Parathyroid adenoma (tissue), 2 donors: ENCODE measurements around the gene ADAM12.

ENCODE experiments used
- H2AFZ ChIP-seq: fragments of 300-600 bp; sonication (generic); one replicate; pipeline ENCODE4 v1.7.0; 2017; ENCODE audit warnings: antibody characterized with exemption, mild to moderate bottlenecking
- H3K27ac ChIP-seq: fragments of 300-600 bp; sonication (generic); one replicate; pipeline ENCODE4 v1.7.0; 2017
- H3K27me3 ChIP-seq: fragments of 300-600 bp; sonication (generic); one replicate; pipeline ENCODE4 v1.7.0; 2017; ENCODE audit warnings: low read length; ENCODE audit not compliant: control insufficient read depth, insufficient read depth
- H3K36me3 ChIP-seq: fragments of 300-600 bp; sonication (generic); one replicate; pipeline ENCODE4 v1.7.0; 2017; ENCODE audit warnings: low read length; ENCODE audit not compliant: control insufficient read depth, insufficient read depth
- H3K4me1 ChIP-seq: fragments of 300-600 bp; sonication (generic); one replicate; pipeline ENCODE4 v1.7.0; 2017; ENCODE audit warnings: control low read depth
- H3K4me2 ChIP-seq: fragments of 300-600 bp; sonication (generic); one replicate; pipeline ENCODE4 v1.7.0; 2017; ENCODE audit warnings: low read length
- H3K4me3 ChIP-seq: fragments of 300-600 bp; sonication (generic); one replicate; pipeline ENCODE4 v1.7.0; 2017; ENCODE audit warnings: low read depth, low read length
- H3K79me2 ChIP-seq: fragments of 300-600 bp; sonication (generic); one replicate; pipeline ENCODE4 v1.7.0; 2017; ENCODE audit warnings: control low read depth
- H3K9ac ChIP-seq: fragments of 300-600 bp; sonication (generic); one replicate; pipeline ENCODE4 v1.7.0; 2017; ENCODE audit warnings: mild to moderate bottlenecking
- H3K9me3 ChIP-seq: fragments of 300-600 bp; sonication (generic); one replicate; pipeline ENCODE4 v1.7.0; 2017; ENCODE audit warnings: low read length; ENCODE audit not compliant: control insufficient read depth
- TF ChIP-seq, protein P1 (sequence below): fragments of 300-600 bp; sonication (generic); IDR thresholded peaks from one replicate; pipeline ENCODE4 v1.7.0; 2017; ENCODE audit warnings: antibody characterized with exemption, mild to moderate bottlenecking
- donor health status: primary hyperparathyroidism.

The ADAM12 gene

DNA sequence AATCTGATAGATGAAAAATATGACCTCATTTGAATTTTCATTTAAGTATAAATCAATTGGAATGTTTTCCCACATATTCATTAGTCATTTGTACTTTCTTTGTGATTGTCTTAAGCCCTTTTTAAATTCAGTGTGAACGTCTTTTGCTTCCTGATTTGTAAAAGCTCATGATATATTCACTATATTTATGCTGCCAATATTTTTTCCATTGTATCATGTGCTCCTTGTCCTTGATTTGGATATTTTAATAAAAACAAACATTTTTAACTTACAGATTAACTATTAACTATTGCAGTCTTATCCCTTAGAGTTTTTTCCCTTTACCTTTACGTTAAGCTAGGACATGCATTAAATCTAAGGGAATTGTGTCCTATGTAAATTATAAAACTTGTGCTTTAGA, 157.7 kb downstream of the ADAM12 start:
- H3K4me3 ChIP-seq, result no peak overlapping the region
- TF ChIP-seq, protein P1, sequence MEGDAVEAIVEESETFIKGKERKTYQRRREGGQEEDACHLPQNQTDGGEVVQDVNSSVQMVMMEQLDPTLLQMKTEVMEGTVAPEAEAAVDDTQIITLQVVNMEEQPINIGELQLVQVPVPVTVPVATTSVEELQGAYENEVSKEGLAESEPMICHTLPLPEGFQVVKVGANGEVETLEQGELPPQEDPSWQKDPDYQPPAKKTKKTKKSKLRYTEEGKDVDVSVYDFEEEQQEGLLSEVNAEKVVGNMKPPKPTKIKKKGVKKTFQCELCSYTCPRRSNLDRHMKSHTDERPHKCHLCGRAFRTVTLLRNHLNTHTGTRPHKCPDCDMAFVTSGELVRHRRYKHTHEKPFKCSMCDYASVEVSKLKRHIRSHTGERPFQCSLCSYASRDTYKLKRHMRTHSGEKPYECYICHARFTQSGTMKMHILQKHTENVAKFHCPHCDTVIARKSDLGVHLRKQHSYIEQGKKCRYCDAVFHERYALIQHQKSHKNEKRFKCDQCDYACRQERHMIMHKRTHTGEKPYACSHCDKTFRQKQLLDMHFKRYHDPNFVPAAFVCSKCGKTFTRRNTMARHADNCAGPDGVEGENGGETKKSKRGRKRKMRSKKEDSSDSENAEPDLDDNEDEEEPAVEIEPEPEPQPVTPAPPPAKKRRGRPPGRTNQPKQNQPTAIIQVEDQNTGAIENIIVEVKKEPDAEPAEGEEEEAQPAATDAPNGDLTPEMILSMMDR, result no peak
- H3K9ac ChIP-seq, result no peak overlapping the region
- H2AFZ ChIP-seq, result no peak overlapping the region
- H3K27me3 ChIP-seq, result no peaks in the 10 kb centered on the region
- H3K79me2 ChIP-seq, result no peaks in the 10 kb centered on the region
- no peaks in the 10 kb centered on the region for H3K9me3 ChIP-seq
- no peaks in the 10 kb centered on the region for H3K36me3 ChIP-seq
- H3K27ac ChIP-seq, result no peak overlapping the region
- H3K4me1 ChIP-seq, result no peaks in the 10 kb centered on the region
- H3K4me2 ChIP-seq, result no peak overlapping the region

DNA sequence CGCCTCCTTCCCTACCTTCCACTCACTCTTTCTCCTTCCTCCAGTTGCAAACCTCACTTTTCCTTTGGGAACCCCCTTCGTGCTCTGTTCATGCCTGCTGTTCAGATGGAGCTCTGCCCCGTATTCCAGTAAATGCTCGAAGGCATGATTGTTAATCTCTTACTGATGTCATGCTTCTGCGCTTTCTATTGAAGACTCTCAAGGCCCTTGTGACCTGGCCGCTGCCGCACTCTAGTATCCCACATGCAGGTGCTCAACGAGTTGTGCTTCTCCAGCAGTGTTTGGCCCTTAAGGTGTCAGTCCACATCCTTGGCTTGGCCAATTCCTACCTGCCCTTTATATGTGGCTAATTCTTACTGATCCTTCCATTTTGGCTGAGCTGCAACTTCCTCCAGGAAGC, 158.6 kb downstream of the ADAM12 start:
- Histone ChIP-seq H3K9me3 (no peaks in the 10 kb centered on the region), H3K4me2 (no peak overlapping the region), H3K27me3 (no peaks in the 10 kb centered on the region), H3K79me2 (no peaks in the 10 kb centered on the region), H3K4me3 (no peak overlapping the region), H2AFZ (no peak overlapping the region), H3K4me1 (no peaks in the 10 kb centered on the region), H3K36me3 (no peaks in the 10 kb centered on the region), H3K9ac (no peak overlapping the region), H3K27ac (no peak overlapping the region)
- TF ChIP-seq, protein P1, result no peak

DNA sequence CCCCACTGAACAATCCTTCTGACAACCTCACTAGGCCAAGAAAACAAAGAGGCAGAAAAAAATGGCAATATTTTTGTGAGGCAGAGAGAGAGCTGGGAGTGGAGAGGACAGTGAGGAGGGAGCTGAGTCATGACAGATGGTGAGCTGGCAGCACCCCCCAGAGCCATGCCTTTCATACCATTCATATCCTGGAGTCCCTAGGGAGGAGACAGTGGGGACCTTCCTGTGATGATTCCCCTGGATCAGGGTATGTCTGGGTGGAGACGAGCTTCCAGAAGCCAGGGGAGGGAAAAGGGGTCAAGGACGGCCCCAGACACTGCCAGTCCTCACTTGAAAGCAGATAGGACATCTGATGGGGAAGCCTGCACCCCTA, 160.5 kb downstream of the ADAM12 start:
- H2AFZ ChIP-seq, result no peak overlapping the region
- H3K4me1 ChIP-seq, result no peaks in the 10 kb centered on the region
- H3K27me3 ChIP-seq, result no peaks in the 10 kb centered on the region
- H3K9ac ChIP-seq, result no peak overlapping the region
- no peak overlapping the region for H3K4me2 ChIP-seq
- TF ChIP-seq, protein P1, result no peak
- no peak overlapping the region for H3K27ac ChIP-seq
- no peaks in the 10 kb centered on the region for H3K36me3 ChIP-seq
- no peak overlapping the region for H3K4me3 ChIP-seq
- H3K79me2 ChIP-seq, result no peaks in the 10 kb centered on the region
- no peaks in the 10 kb centered on the region for H3K9me3 ChIP-seq

DNA sequence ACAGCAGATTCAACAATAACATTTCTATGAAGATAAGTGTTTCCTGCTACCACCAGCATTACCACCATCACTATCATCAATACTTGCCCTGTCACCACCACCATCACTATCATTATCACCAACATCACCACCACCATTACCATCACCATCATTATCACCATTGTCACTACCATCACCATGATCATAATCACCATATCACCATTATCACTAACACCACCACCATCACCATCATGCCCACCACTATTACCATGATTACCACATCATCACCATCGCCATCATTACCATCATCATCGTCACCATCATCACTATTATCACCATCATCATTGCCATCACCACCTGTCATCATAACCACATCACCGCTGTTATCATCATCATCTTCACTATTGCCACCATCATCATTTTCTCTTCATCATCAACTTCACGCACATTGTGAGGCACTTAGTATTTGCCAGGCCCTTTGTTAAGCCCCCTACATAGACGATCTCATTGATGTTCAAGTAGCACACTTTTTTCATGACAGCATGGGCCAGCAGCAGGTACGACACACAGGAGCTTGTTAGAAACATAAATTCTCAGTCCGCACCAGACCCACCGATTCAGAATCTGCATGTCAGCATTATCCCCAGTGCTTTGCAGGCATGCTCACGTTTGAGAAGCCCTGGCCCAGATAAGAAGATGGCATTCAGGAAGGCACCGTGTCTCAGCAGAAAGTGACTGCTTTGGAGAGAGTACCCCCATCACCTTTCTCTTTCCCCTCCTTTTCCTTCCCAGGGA, 161.1 kb downstream of the ADAM12 start:
- H3K4me3 ChIP-seq, result no peak overlapping the region
- no peaks in the 10 kb centered on the region for H3K27me3 ChIP-seq
- H2AFZ ChIP-seq, result no peak overlapping the region
- H3K9me3 ChIP-seq, result no peaks in the 10 kb centered on the region
- TF ChIP-seq, protein P1, result no peak
- H3K4me2 ChIP-seq, result no peak overlapping the region
- H3K27ac ChIP-seq, result no peak overlapping the region
- H3K4me1 ChIP-seq, result no peaks in the 10 kb centered on the region
- no peaks in the 10 kb centered on the region for H3K79me2 ChIP-seq
- H3K36me3 ChIP-seq, result no peaks in the 10 kb centered on the region
- no peak overlapping the region for H3K9ac ChIP-seq

DNA sequence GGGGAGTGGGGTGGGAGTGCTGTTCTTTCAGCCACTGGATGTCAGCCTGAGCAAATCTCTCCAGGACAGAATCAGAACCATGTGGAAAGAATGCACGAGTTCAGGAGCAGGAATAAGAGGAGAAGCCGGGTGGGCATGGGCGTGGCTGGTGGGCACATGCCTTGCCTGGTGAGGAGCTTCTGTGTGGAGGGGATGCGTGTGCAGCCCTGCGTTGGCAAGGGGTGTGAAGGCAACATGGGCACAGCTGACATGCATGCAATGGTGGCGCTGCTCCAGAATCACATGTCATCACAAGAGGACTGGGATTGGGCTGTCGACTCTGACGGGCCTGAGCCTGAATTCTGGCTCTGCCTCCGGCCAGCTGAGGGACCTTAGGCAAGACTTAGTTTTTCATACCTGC, 162.1 kb downstream of the ADAM12 start:
- H3K4me3 ChIP-seq, result no peak overlapping the region
- H2AFZ ChIP-seq, result no peak overlapping the region
- no peaks in the 10 kb centered on the region for H3K4me1 ChIP-seq
- no peaks in the 10 kb centered on the region for H3K9me3 ChIP-seq
- no peak overlapping the region for H3K4me2 ChIP-seq
- TF ChIP-seq, protein P1, result no peak
- H3K27ac ChIP-seq, result no peak overlapping the region
- H3K79me2 ChIP-seq, result no peaks in the 10 kb centered on the region
- no peaks in the 10 kb centered on the region for H3K27me3 ChIP-seq
- no peak overlapping the region for H3K9ac ChIP-seq
- no peaks in the 10 kb centered on the region for H3K36me3 ChIP-seq
